Esophagus muscularis mucosa (tissue), 4 donors: Measurements from ENCODE around the gene AKR1C2. TPM values are rescaled to one million over a fixed set of nuclear protein-coding genes. Genes with fewer than 3 reads are reported as not detected.

Experiments used
- DNase-seq: peaks from one replicate; pipeline ENCODE4 v3.0.0-alpha.2; 2017; ENCODE audit errors: extremely low spot score
- H3K27ac ChIP-seq, 4 donors: fragments of 200-600 bp; sonication (generic); replicated peaks in 1 of 4; 1 replicate in 3 of 4; 2 replicates in 1 of 4; pipeline ENCODE4 v1.5.1; 2016 to 2019; ENCODE audit warnings: mild to moderate bottlenecking in 1 of 4
- H3K27me3 ChIP-seq, 4 donors: fragments of 200-600 bp; sonication (generic); one replicate each; pipeline versions ENCODE4 v1.5.1 to v1.6.0; 2016 to 2019
- H3K36me3 ChIP-seq, 4 donors: fragments of 200-600 bp; sonication (generic); one replicate each; pipeline ENCODE4 v1.5.1; 2016 to 2019
- H3K4me1 ChIP-seq, 4 donors: fragments of 200-600 bp; sonication (generic); one replicate each; pipeline ENCODE4 v1.5.1; 2016 to 2019
- H3K4me3 ChIP-seq, 4 donors: fragments of 200-600 bp; sonication (generic); 1 replicate in 2 of 4; 2 replicates in 2 of 4; pipeline ENCODE4 v1.5.1; 2016 to 2019; ENCODE audit warnings: mild to moderate bottlenecking in 4 of 4, moderate library complexity in 1 of 4
- H3K9me3 ChIP-seq, 4 donors: fragments of 200-600 bp; sonication (generic); 1 replicate in 3 of 4; 2 replicates in 1 of 4; pipeline ENCODE4 v1.5.1; 2016 to 2019
- CTCF ChIP-seq, 3 experiments: fragments of 200-600 bp in 2 of 3; fragments of 450-650 bp in 1 of 3; sonication (generic) in 2 of 3; IDR thresholded peaks; one replicate each; pipeline ENCODE4 v1.5.1; 2017 to 2019; ENCODE audit warnings: antibody characterized with exemption in 3 of 3, mild to moderate bottlenecking in 2 of 3, moderate library complexity in 1 of 3
- EP300 ChIP-seq: sonication (generic); formaldehyde crosslinking; IDR thresholded peaks from one replicate; pipeline ENCODE4 v1.6.1; 2017; ENCODE audit warnings: antibody characterized with exemption
- POLR2A ChIP-seq: fragments of 450-650 bp; IDR thresholded peaks from one replicate; pipeline ENCODE4 v1.6.1; 2017; ENCODE audit warnings: antibody characterized with exemption, moderate library complexity, mild to moderate bottlenecking, low read depth
- POLR2AphosphoS5 ChIP-seq, 2 donors: sonication (generic); formaldehyde crosslinking; IDR thresholded peaks; one replicate each; pipeline ENCODE4 v1.6.1; 2017; ENCODE audit warnings: antibody characterized with exemption in 2 of 2
- WGBS: methylation state at CpG from one replicate; pipeline ENCODE4 v1.1.5; 2018; 5-methylcytosine and 5-hydroxymethylcytosine counted together
- intact Hi-C: fragments of 100-400 bp; cut with DNase I; formaldehyde crosslinking; loops from one replicate; pipeline ENCODE4 v1.15.1; 2023
- total RNA-seq, 4 donors: library from RNA; depleted of rRNA; stranded (reverse); fragments of >200 nt; gene quantifications; one replicate each; pipeline versions ENCODE4 v1.1.0 to v1.2.1, GENCODE V29; 2016

AKR1C2 gene
- total RNA-seq, 4 donors from 2014 or later = 7.9 to 12.7 (median 9.6) TPM

GRCh38 chr10:5040010-5040673 lies 36.5 kb upstream of the AKR1C2 start:
- TF ChIP-seq POLR2A (no peak), POLR2AphosphoS5 (IDR thresholded peaks at IDR 0.05) (no peak)
- peaks cover 0 to 6% (median 3%) of the 10 kb centered on the region in 4 donors for H3K4me1 ChIP-seq
- intact Hi-C loops = no loop called here
- no peaks in the 10 kb centered on the region for H3K36me3 ChIP-seq
- no peak overlapping the region for H3K27ac ChIP-seq
- 79% methylated on average over 10 of the region's 10 CpGs for WGBS
- H3K27me3 ChIP-seq = no peaks in the 10 kb centered on the region
- peaks cover 0 to 3% (median 3%) of the 10 kb centered on the region in 4 donors for H3K9me3 ChIP-seq
- DNase-seq = peak; percentile 55
- H3K4me3 ChIP-seq = no peak overlapping the region

DNA sequence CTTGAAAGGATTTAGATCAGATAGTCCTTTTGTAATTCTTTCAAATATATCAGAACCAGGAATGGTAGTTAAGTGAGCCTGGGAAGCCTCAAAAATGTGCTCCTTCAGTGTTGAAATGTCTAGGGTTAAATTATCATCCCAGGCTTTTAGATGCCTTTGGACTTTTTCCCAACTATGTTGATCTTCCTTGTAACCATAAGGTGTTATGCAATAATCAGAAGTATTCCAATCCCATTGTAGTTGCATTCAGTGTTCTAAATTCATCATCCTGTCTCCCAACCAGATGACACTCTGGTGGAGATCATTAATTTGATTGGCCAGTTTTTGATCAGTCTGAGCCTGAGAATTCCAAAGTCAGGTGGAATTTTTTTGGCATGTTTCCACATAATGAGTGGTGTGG lies 35.1 kb upstream of the AKR1C2 start:
- Histone ChIP-seq H3K27ac (no peak overlapping the region), H3K36me3 (no peaks in the 10 kb centered on the region), H3K27me3 (no peaks in the 10 kb centered on the region), H3K9me3 (peaks cover 0 to 17% (median 15%) of the 10 kb centered on the region in 4 donors), H3K4me1 (peaks cover 0 to 6% (median 3%) of the 10 kb centered on the region in 4 donors), H3K4me3 (no peak overlapping the region)
- DNase-seq = peak; percentile 3
- intact Hi-C loops = no loop called here
- TF ChIP-seq CTCF (IDR thresholded peaks at IDR 0.05) (no peak), POLR2AphosphoS5 (IDR thresholded peaks at IDR 0.05) (no peak), EP300 (no peak), POLR2A (no peak)

DNA sequence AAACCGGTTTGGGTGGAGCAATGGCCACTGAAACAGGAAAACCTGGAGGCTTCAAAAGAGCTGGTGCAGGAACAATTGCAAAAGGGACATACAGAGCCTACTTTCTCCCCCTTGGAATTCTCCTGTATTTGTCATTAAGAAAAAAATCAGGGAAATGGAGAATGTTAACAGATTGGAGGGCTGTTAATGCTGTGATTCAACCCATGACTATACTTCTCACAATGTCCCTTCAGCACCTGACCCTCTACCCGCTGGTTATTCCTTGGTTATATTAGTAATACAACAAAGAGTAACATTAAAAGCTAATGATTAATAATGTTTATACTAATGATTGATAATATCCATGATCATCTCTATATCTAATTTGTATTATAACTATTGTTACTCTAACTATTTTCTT lies 34.4 kb upstream of the AKR1C2 start:
- Histone ChIP-seq H3K4me3 (no peak overlapping the region), H3K36me3 (no peaks in the 10 kb centered on the region), H3K27ac (no peak overlapping the region), H3K27me3 (no peaks in the 10 kb centered on the region), H3K9me3 (peaks cover 0 to 19% (median 15%) of the 10 kb centered on the region in 4 donors), H3K4me1 (peaks cover 0 to 6% (median 3%) of the 10 kb centered on the region in 4 donors)
- TF ChIP-seq CTCF (IDR thresholded peaks at IDR 0.05) (no peak), POLR2A (no peak), EP300 (no peak), POLR2AphosphoS5 (IDR thresholded peaks at IDR 0.05) (no peak)
- peak; percentile 24 for DNase-seq
- WGBS = 81% methylated on average over 2 of the region's 2 CpGs
- intact Hi-C loops = no loop called here

- Histone ChIP-seq H3K4me1 (no peaks in the 10 kb centered on the region), H3K27me3 (no peaks in the 10 kb centered on the region), H3K27ac (no peak overlapping the region), H3K36me3 (no peaks in the 10 kb centered on the region), H3K4me3 (no peak overlapping the region), H3K9me3 (peaks cover 0 to 19% (median 15%) of the 10 kb centered on the region in 4 donors)
- no peak for DNase-seq
- intact Hi-C loops = no loop called here
- WGBS = 71% methylated on average over 2 of the region's 2 CpGs
- TF ChIP-seq CTCF (IDR thresholded peaks at IDR 0.05) (no peak), EP300 (no peak), POLR2A (no peak)
Observed at GRCh38 chr10:5036511-5036910, 32.9 kb upstream of the AKR1C2 start.

DNA sequence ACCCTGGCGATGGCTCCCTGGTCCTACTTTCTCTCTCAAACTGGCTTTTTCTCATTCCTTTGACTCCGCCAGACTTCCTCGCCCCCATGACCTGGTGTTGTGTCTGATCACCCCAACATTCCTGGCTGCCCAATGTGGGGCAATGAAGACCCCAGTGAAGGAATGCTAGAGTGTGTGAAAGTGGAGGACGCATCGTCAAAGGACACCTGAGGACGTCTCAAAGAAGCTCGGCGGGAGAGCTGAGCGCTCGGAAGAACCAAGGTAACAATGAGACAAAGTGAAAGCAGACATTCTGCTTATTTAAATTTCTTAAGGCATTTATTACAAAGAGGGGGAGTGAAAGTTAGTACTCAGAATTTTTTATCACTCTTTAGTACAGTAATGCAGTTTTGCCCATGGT lies 31.7 kb upstream of the AKR1C2 start:
- WGBS = 94% methylated on average over 10 of the region's 10 CpGs
- intact Hi-C loops = no loop called here
- H3K27ac ChIP-seq = no peak overlapping the region
- no peak for TF ChIP-seq POLR2A
- no peak for TF ChIP-seq POLR2AphosphoS5 (IDR thresholded peaks at IDR 0.05)
- no peak for TF ChIP-seq CTCF (IDR thresholded peaks at IDR 0.05)
- TF ChIP-seq EP300 = no peak
- no peaks in the 10 kb centered on the region for H3K27me3 ChIP-seq
- H3K9me3 ChIP-seq = peaks cover 0 to 29% (median 22%) of the 10 kb centered on the region in 4 donors
- no peaks in the 10 kb centered on the region for H3K4me1 ChIP-seq
- no peak for DNase-seq
- H3K4me3 ChIP-seq = no peak overlapping the region
- H3K36me3 ChIP-seq = no peaks in the 10 kb centered on the region
